PFSK-1 (cell line): ENCODE results near the gene TSC2. TPM values are rescaled to one million over a fixed set of nuclear protein-coding genes. Genes with fewer than 3 reads are reported as not detected.

Experiments used
- FOXP2 ChIP-seq: optimal IDR thresholded peaks from 2 replicates; pipeline ENCODE3; 2011; ENCODE audit warnings: borderline replicate concordance, control low read depth, inconsistent platforms; ENCODE audit not compliant: insufficient read depth; ENCODE audit errors: extremely low read length, extremely low read depth
- POLR2AphosphoS5 ChIP-seq: IDR thresholded peaks from 2 replicates; pipeline ENCODE4 v1.6.1; 2012; ENCODE audit warnings: low read depth, mild to moderate bottlenecking, control low read depth, low read length, moderate library complexity
- SIN3A ChIP-seq: IDR thresholded peaks from 2 replicates; pipeline ENCODE4 v1.6.1; 2012; ENCODE audit warnings: mild to moderate bottlenecking, low read length, moderate library complexity, borderline replicate concordance; ENCODE audit not compliant: insufficient read depth
- TAF1 ChIP-seq: IDR thresholded peaks from 2 replicates; pipeline ENCODE4 v1.6.1; 2012; ENCODE audit warnings: low read length, control low read depth, borderline replicate concordance; ENCODE audit not compliant: insufficient read depth
- polyA plus RNA-seq: library from polyadenylated mRNA; unstranded; fragments of >200 nt; gene quantifications from one replicate; pipeline ENCODE4 v1.2.1, GENCODE V29; 2012; ENCODE audit warnings: low read depth, missing spikeins; ENCODE audit not compliant: insufficient read length
- TF ChIP-seq, protein P1 (sequence below), 2 experiments: IDR thresholded peaks; 2 replicates each; pipeline versions ENCODE4 v1.6.1 to v1.8.0; 2011 to 2012; ENCODE audit warnings: low read depth in 2 of 2, low read length in 2 of 2, control low read depth in 1 of 2, inconsistent platforms in 1 of 2, mild to moderate bottlenecking in 1 of 2, moderate library complexity in 1 of 2; ENCODE audit not compliant: insufficient read depth in 1 of 2

The TSC2 gene
- 71.4 TPM for polyA plus RNA-seq

DNA sequence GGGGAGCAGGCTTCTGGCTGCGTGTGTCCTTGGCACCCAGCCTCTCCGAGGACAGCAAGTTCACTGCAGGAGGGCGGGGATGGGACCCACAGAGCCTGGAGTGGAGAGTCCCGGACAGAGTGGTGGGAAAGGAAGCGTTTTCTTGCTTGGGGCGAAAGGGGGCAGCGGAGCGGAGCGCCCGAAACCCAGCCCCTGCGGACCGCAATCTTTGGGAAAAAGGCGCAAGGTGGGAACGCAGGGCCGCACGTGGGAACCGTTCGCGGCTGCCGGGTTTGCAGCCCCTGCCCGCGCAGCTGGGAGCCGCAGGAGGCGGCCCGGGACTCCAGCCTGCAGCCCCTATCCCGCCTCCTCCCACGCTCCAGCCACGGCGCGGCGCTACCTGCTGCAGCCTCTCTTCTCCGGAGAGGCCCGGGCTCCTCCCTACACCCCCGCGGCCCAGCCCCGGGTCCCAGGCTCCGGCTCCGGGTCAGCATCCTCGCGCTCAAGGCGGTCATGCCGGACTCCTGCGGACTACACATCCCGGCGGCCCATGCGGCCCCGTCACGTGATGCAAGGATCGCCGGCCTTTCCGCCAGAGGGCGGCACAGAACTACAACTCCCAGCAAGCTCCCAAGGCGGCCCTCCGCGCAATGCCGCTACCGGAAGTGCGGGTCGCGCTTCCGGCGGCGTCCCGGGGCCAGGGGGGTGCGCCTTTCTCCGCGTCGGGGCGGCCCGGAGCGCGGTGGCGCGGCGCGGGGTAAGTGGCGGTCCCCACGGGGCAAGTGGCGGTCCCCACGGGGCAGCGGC is at the start of gene TSC2, which contains the start of gene NTHL1:
Gene TSC2 (plus strand): TSS at position 656 of the 786 bp plus-strand sequence. CDS start 631 bp downstream, outside the sequence.
Gene NTHL1 (minus strand): TSS at position 505 of the 786 bp plus-strand sequence. CDS start 11 bp downstream, at position 494.
- TF ChIP-seq POLR2AphosphoS5 (peak; percentile 73), SIN3A (peak; percentile 83; the same call in 1 of the 2 replicates), TAF1 (no peak), FOXP2 (peak; percentile 77)
- TF ChIP-seq, protein P1, sequence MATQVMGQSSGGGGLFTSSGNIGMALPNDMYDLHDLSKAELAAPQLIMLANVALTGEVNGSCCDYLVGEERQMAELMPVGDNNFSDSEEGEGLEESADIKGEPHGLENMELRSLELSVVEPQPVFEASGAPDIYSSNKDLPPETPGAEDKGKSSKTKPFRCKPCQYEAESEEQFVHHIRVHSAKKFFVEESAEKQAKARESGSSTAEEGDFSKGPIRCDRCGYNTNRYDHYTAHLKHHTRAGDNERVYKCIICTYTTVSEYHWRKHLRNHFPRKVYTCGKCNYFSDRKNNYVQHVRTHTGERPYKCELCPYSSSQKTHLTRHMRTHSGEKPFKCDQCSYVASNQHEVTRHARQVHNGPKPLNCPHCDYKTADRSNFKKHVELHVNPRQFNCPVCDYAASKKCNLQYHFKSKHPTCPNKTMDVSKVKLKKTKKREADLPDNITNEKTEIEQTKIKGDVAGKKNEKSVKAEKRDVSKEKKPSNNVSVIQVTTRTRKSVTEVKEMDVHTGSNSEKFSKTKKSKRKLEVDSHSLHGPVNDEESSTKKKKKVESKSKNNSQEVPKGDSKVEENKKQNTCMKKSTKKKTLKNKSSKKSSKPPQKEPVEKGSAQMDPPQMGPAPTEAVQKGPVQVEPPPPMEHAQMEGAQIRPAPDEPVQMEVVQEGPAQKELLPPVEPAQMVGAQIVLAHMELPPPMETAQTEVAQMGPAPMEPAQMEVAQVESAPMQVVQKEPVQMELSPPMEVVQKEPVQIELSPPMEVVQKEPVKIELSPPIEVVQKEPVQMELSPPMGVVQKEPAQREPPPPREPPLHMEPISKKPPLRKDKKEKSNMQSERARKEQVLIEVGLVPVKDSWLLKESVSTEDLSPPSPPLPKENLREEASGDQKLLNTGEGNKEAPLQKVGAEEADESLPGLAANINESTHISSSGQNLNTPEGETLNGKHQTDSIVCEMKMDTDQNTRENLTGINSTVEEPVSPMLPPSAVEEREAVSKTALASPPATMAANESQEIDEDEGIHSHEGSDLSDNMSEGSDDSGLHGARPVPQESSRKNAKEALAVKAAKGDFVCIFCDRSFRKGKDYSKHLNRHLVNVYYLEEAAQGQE (IDR thresholded peaks at IDR 0.05; ENCODE audit: insufficient read depth in 1 of 2, low read depth in 2 of 2, low read length in 2 of 2) = no peak

DNA sequence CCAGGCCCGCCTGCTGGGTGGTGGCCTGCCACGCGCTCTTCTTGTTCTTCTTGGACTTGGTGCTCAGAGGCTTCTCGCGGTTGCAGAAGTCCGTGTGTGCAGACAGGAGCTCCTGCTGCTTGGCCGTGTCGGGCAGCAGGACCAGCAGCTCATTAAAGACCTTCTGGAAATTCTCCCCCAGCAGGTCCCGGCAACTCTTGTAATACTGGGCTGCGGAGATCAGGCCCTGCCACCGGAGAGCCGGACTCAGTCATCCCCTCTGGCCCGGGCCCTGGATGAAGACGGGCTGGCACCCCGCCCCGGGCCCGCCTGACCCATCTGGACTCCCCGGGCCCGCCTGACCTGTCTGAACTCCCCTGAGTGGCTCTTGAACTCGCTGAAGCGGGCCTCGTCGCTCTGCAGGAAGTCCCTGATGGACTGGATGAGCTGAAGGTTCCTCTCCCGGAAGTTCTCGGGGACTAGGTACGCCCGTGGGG is 49.4 kb upstream of the TSC2 start:
- TF ChIP-seq TAF1 (no peak), SIN3A (no peak), POLR2AphosphoS5 (no peak), FOXP2 (no peak)
- TF ChIP-seq, protein P1 (IDR thresholded peaks at IDR 0.05; ENCODE audit: insufficient read depth in 1 of 2, low read depth in 2 of 2, low read length in 2 of 2) = no peak

DNA sequence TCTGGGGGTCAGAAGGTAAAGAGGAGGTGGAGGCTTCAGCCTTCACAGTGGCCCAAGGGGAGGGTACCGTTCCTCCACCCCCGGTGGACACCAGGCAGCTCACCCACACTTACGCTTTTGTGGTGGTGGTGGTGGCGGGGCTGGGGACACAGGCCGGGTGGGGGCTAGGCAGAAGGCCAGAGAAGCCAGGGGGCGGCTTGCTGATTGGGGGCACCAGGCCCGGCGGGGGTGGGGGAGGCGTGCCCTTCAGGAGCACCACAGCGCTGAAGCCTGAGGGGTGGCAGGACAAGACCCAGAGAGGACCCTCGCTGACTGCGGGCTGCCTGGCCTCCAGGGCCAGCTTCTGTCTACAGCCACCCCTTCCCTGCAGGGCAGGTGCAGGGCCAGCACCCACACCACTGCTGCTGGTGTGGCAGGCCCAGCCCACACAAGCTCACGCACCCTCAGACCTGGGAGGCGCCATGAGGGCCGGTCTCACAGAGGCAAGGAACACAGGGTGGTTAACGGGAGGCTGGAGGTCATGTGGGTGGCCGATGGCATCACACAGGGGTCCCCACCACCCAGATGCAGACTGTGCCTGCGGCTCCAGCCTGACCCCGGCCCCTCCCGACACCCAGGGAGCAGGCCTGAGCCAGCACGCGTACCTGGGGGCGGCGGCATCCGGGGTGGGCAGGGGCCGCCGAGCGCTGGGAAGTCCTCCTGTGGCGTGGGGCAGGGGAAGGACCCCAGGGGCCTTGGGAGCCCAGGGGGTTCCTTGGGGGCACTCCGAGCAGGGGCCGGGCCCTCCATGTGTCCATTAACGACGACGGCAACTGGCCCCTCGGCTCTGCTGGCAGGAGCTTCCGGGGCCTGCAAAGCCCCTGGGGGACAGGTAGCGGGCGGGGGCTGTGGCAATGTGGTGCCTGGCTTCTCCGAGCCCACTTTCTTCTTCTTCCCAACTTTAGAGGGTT is 48.7 kb upstream of the TSC2 start:
- TF ChIP-seq, protein P1 (IDR thresholded peaks at IDR 0.05; ENCODE audit: insufficient read depth in 1 of 2, low read depth in 2 of 2, low read length in 2 of 2) = no peak
- TF ChIP-seq FOXP2 (no peak), TAF1 (no peak), POLR2AphosphoS5 (no peak), SIN3A (no peak)

DNA sequence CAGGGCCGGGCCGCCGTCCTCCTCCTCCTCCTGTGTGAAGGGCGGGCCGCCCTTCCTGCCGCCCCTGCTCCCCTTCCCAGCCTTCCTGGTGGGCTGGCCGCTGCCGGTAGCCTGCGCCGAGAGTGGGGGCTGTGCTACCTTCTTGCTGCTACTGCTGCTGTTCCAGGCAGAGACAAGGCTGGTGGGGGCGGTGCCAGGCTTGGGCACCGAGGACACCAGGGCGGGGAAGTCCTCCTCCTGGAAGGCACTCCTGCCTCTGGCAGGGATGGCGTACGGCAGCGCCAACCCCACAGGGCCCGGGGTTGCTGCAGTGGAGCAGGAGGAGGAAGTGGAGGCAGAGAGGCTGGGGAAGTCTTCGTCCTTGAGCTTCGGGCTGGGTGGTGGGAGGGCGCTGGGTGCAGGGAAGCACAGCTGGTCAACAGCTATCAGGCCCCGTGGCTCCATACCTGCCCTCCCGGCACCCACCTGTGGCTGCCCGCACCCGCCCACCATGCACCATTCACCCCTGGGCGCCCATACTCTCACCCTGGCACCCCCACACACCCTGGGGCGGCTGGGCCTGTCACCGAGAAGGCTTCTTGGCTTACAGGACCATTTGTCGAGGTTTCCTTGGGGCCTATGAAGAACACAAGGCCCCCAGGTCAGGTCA is 47.8 kb upstream of the TSC2 start:
- TF ChIP-seq POLR2AphosphoS5 (no peak), SIN3A (no peak), FOXP2 (no peak), TAF1 (no peak)
- TF ChIP-seq, protein P1 (IDR thresholded peaks at IDR 0.05; ENCODE audit: insufficient read depth in 1 of 2, low read depth in 2 of 2, low read length in 2 of 2) = no peak
